Osteocyte (in vitro differentiated cells): ENCODE results near the gene BORCS6. TPM values are rescaled to one million over a fixed set of nuclear protein-coding genes. Genes with fewer than 3 reads are reported as not detected.

Experiments used
- DNase-seq: peaks from one replicate; pipeline ENCODE4 v3.0.0; 2021; ENCODE audit warnings: mixed read lengths; ENCODE audit not compliant: unreplicated experiment; ENCODE audit errors: extremely low spot score
- H3K27ac Mint-ChIP-seq: one replicate; pipeline ENCODE4 v1.8.0; 2021; ENCODE audit warnings: mild to moderate bottlenecking, mixed read lengths; ENCODE audit not compliant: unreplicated experiment
- H3K27me3 Mint-ChIP-seq: one replicate; pipeline ENCODE4 v1.8.0; 2021; ENCODE audit warnings: mixed read lengths; ENCODE audit not compliant: unreplicated experiment
- H3K36me3 Mint-ChIP-seq: one replicate; pipeline ENCODE4 v1.8.0; 2021; ENCODE audit warnings: mixed read lengths; ENCODE audit not compliant: unreplicated experiment
- H3K4me1 Mint-ChIP-seq: one replicate; pipeline ENCODE4 v1.8.0; 2021; ENCODE audit warnings: mixed read lengths; ENCODE audit not compliant: unreplicated experiment
- H3K4me3 Mint-ChIP-seq: one replicate; pipeline ENCODE4 v1.8.0; 2021; ENCODE audit warnings: mild to moderate bottlenecking, moderate library complexity, mixed read lengths; ENCODE audit not compliant: unreplicated experiment
- H3K9me3 Mint-ChIP-seq: one replicate; pipeline ENCODE4 v1.8.0; 2021; ENCODE audit warnings: mixed read lengths; ENCODE audit not compliant: unreplicated experiment
- total RNA-seq: library from RNA; stranded (reverse); gene quantifications from 2 replicates; pipeline ENCODE4 v1.2.1, GENCODE V29; 2021
- TF ChIP-seq, protein P1 (sequence below): fragments of 200-600 bp; sonication (generic); IDR thresholded peaks from 2 replicates; pipeline ENCODE4 v1.5.0; 2021; ENCODE audit warnings: antibody characterized with exemption, mild to moderate bottlenecking, moderate library complexity

Gene BORCS6
- total RNA-seq, 1 donor from 2014 or later: 6.2 TPM

GRCh38 chr17:8155231-8155995, 34.6 kb downstream of the BORCS6 start:
- TF ChIP-seq, protein P1, sequence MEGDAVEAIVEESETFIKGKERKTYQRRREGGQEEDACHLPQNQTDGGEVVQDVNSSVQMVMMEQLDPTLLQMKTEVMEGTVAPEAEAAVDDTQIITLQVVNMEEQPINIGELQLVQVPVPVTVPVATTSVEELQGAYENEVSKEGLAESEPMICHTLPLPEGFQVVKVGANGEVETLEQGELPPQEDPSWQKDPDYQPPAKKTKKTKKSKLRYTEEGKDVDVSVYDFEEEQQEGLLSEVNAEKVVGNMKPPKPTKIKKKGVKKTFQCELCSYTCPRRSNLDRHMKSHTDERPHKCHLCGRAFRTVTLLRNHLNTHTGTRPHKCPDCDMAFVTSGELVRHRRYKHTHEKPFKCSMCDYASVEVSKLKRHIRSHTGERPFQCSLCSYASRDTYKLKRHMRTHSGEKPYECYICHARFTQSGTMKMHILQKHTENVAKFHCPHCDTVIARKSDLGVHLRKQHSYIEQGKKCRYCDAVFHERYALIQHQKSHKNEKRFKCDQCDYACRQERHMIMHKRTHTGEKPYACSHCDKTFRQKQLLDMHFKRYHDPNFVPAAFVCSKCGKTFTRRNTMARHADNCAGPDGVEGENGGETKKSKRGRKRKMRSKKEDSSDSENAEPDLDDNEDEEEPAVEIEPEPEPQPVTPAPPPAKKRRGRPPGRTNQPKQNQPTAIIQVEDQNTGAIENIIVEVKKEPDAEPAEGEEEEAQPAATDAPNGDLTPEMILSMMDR: no peak
- Mint-ChIP-seq H3K4me3 (no peak overlapping the region), H3K4me1 (peaks cover 51% of the 10 kb centered on the region), H3K36me3 (peaks cover 3% of the 10 kb centered on the region), H3K27ac (no peak overlapping the region), H3K27me3 (no peaks in the 10 kb centered on the region), H3K9me3 (no peaks in the 10 kb centered on the region)
- no peak for DNase-seq

- DNase-seq: no peak
- Mint-ChIP-seq H3K27ac (no peak overlapping the region), H3K4me3 (no peak overlapping the region), H3K27me3 (no peaks in the 10 kb centered on the region), H3K36me3 (peaks cover 3% of the 10 kb centered on the region), H3K4me1 (peaks cover 52% of the 10 kb centered on the region), H3K9me3 (no peaks in the 10 kb centered on the region)
- TF ChIP-seq, protein P1: no peak
Measured at GRCh38 chr17:8154608-8155155, 35.3 kb downstream of the BORCS6 start.

DNA sequence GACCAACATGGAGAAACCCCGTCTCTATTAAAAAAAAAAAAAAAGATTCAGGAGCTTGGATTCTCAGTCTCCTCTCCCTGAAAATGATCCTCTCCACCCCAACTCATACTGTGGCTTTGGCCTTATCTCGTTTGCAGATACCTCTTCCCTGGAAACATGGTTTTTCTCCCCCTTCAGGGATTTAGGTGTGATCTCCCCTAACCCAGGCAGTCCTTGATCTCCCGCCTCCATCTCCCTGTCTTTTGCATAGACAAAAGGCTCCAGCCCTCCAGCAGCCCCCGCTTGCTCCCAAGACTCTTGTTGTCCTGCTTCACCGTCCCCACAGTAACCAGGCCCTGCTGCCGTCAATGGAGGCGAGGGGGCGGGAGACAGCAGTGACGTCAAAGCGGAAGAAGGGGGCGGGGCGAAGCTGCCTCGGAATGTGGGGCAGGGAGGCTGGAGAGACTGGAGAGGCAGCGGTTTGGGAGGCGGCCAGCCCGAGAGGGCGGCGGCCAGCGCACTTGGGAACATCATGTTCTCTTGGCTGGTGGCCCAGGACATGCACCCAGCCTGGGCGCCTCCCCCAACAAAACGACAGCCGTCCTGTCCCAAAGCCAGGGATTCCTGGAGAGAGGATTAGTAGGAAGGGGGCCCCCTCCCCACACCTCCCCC, 35.9 kb downstream of the BORCS6 start:
- H3K36me3 Mint-ChIP-seq: peaks cover 8% of the 10 kb centered on the region
- no peak overlapping the region for H3K27ac Mint-ChIP-seq
- no peak overlapping the region for H3K4me3 Mint-ChIP-seq
- peaks cover 50% of the 10 kb centered on the region for H3K4me1 Mint-ChIP-seq
- TF ChIP-seq, protein P1: no peak
- no peaks in the 10 kb centered on the region for H3K27me3 Mint-ChIP-seq
- no peaks in the 10 kb centered on the region for H3K9me3 Mint-ChIP-seq
- DNase-seq: peak; percentile 100

DNA sequence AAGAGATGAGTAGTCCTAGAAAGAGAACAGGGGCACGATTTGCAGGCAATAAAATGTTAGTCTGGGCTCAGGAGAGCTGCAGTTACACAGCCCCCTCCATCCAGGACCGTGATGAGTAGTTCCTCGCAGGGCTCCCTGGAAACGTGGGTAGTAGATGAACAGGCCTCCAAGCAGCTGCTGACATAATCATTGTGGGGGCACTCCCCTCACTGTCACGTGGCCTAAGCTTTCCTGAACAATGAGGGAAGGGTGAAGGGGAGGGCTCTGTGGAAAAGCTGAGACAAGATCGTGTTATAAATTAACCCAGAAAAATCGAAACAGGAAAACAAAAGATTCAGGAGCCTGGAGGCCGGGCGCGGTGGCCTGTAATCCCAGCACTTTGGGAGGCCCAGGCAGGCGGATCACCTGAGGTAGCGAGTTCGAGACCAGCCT, 36.4 kb downstream of the BORCS6 start:
- DNase-seq: no peak
- H3K9me3 Mint-ChIP-seq: no peaks in the 10 kb centered on the region
- H3K36me3 Mint-ChIP-seq: peaks cover 9% of the 10 kb centered on the region
- peaks cover 46% of the 10 kb centered on the region for H3K4me1 Mint-ChIP-seq
- TF ChIP-seq, protein P1: no peak
- no peak overlapping the region for H3K4me3 Mint-ChIP-seq
- no peaks in the 10 kb centered on the region for H3K27me3 Mint-ChIP-seq
- no peak overlapping the region for H3K27ac Mint-ChIP-seq

GRCh38 chr17:8153031-8153451, 36.9 kb downstream of the BORCS6 start:
- H3K36me3 Mint-ChIP-seq: peaks cover 11% of the 10 kb centered on the region
- no peak for DNase-seq
- no peaks in the 10 kb centered on the region for H3K27me3 Mint-ChIP-seq
- no peak overlapping the region for H3K27ac Mint-ChIP-seq
- peaks cover 46% of the 10 kb centered on the region for H3K4me1 Mint-ChIP-seq
- no peak overlapping the region for H3K4me3 Mint-ChIP-seq
- TF ChIP-seq, protein P1: no peak
- H3K9me3 Mint-ChIP-seq: no peaks in the 10 kb centered on the region
